Brain microvascular endothelial cell (primary cell): Measurements from ENCODE around the gene ELMO1.

ENCODE experiments used
- DNase-seq: peaks from one replicate; pipeline ENCODE4 v3.0.0-alpha.2; 2020
- H3K27ac ChIP-seq: fragments of 250-450 bp; sonication (Bioruptor Pico); 2 replicates; pipeline ENCODE4 v1.5.1; 2020; ENCODE audit warnings: mild to moderate bottlenecking, moderate library complexity
- H3K27me3 ChIP-seq: fragments of 250-450 bp; sonication (Bioruptor Pico); replicated peaks from 2 replicates; pipeline ENCODE4 v1.5.1; 2020; ENCODE audit warnings: mild to moderate bottlenecking
- H3K36me3 ChIP-seq: fragments of 250-450 bp; sonication (Bioruptor Pico); replicated peaks from 2 replicates; pipeline ENCODE4 v1.5.1; 2020; ENCODE audit warnings: mild to moderate bottlenecking
- H3K4me3 ChIP-seq: 2 replicates; pipeline ENCODE4 v1.5.1; 2011; ENCODE audit warnings: low read depth, mild to moderate bottlenecking, control low read depth, low read length, moderate library complexity
- CTCF ChIP-seq: IDR thresholded peaks from 2 replicates; pipeline ENCODE4 v1.5.1; 2011; ENCODE audit warnings: low read depth, mild to moderate bottlenecking, moderate library complexity, low read length, control low read depth, inconsistent platforms; ENCODE audit errors: missing control alignments
- in situ Hi-C: cut with HindIII; loops from 2 replicates; pipeline ENCODE4 v1.10.0; 2017; ENCODE audit warnings: low sequenced_read_pairs, low pct_ligation_motif_present

Gene ELMO1

GRCh38 chr7:36972140-36972518 is 476.5 kb downstream of the ELMO1 start:
- H3K36me3 ChIP-seq, result no peaks in the 10 kb centered on the region
- DNase-seq, result no peak
- H3K4me3 ChIP-seq, result no peak overlapping the region
- H3K27me3 ChIP-seq, result no peaks in the 10 kb centered on the region
- no peak for TF ChIP-seq CTCF
- in situ Hi-C loops, result no loop called here
- H3K27ac ChIP-seq, result no peak overlapping the region

GRCh38 chr7:36971515-36972139 is 477.0 kb downstream of the ELMO1 start:
- no peak overlapping the region for H3K27ac ChIP-seq
- DNase-seq, result no peak
- H3K4me3 ChIP-seq, result no peak overlapping the region
- no peak for TF ChIP-seq CTCF
- no peaks in the 10 kb centered on the region for H3K27me3 ChIP-seq
- in situ Hi-C loops, result no loop called here
- no peaks in the 10 kb centered on the region for H3K36me3 ChIP-seq

GRCh38 chr7:36970551-36971514 is 477.8 kb downstream of the ELMO1 start:
- no peaks in the 10 kb centered on the region for H3K27me3 ChIP-seq
- in situ Hi-C loops, result no loop called here
- H3K4me3 ChIP-seq, result no peak overlapping the region
- H3K36me3 ChIP-seq, result no peaks in the 10 kb centered on the region
- DNase-seq, result no peak
- TF ChIP-seq CTCF, result no peak
- H3K27ac ChIP-seq, result no peak overlapping the region

GRCh38 chr7:36969376-36969775 is 479.3 kb downstream of the ELMO1 start:
- Histone ChIP-seq H3K27ac (no peak overlapping the region), H3K4me3 (no peak overlapping the region), H3K27me3 (no peaks in the 10 kb centered on the region), H3K36me3 (no peaks in the 10 kb centered on the region)
- in situ Hi-C loops, result no loop called here
- DNase-seq, result no peak
- no peak for TF ChIP-seq CTCF

GRCh38 chr7:36967387-36967786 is 481.3 kb downstream of the ELMO1 start:
- H3K27ac ChIP-seq, result no peak overlapping the region
- H3K36me3 ChIP-seq, result no peaks in the 10 kb centered on the region
- in situ Hi-C loops, result no loop called here
- TF ChIP-seq CTCF, result peak; percentile 91
- H3K27me3 ChIP-seq, result no peaks in the 10 kb centered on the region
- H3K4me3 ChIP-seq, result no peak overlapping the region
- DNase-seq, result peak; percentile 50
